DOHH2 (cell line): ENCODE measurements around the gene ELP4.

ENCODE experiments used
- H3F3A ChIP-seq: fragments of 200-600 bp; sonication (generic), shearing (Covaris generic); 2 replicates; pipeline ENCODE4 v1.6.0; 2016; ENCODE audit warnings: antibody characterized with exemption, mild to moderate bottlenecking; ENCODE audit not compliant: control insufficient read depth, insufficient read depth
- H3K27ac ChIP-seq: fragments of 200-600 bp; sonication (generic); 2 replicates; pipeline ENCODE4 v1.5.1; 2014; ENCODE audit warnings: low read depth, mild to moderate bottlenecking, low read length, moderate library complexity
- H3K27me3 ChIP-seq: fragments of 200-600 bp; sonication (generic); 2 replicates; pipeline ENCODE4 v1.6.1; 2014; ENCODE audit warnings: mild to moderate bottlenecking, low read length, mixed read lengths; ENCODE audit not compliant: control insufficient read depth
- H3K36me3 ChIP-seq: fragments of 200-600 bp; sonication (generic); 2 replicates; pipeline ENCODE4 v1.6.1; 2014; ENCODE audit warnings: mild to moderate bottlenecking, low read length, moderate library complexity, mixed read lengths; ENCODE audit not compliant: control insufficient read depth
- H3K4me1 ChIP-seq: fragments of 200-600 bp; sonication (generic); 2 replicates; pipeline ENCODE4 v1.6.1; 2014; ENCODE audit warnings: mild to moderate bottlenecking, low read length, mixed read lengths; ENCODE audit not compliant: control insufficient read depth
- H3K4me2 ChIP-seq: fragments of 200-600 bp; sonication (generic); 2 replicates; pipeline ENCODE4 v1.6.0; 2014; ENCODE audit warnings: mild to moderate bottlenecking, low read length, moderate library complexity
- H3K4me3 ChIP-seq: fragments of 200-600 bp; sonication (generic); 2 replicates; pipeline ENCODE4 v1.5.1; 2014; ENCODE audit warnings: mild to moderate bottlenecking, low read length, mixed read lengths
- H3K79me2 ChIP-seq: fragments of 200-600 bp; sonication (generic); 2 replicates; pipeline ENCODE4 v1.6.1; 2014; ENCODE audit warnings: mild to moderate bottlenecking, low read length, mixed read lengths; ENCODE audit not compliant: control insufficient read depth
- H3K9me2 ChIP-seq: fragments of 200-600 bp; sonication (generic); replicated peaks from 2 replicates; pipeline ENCODE4 v1.6.1; 2014; ENCODE audit warnings: mild to moderate bottlenecking, low read length, mixed read lengths; ENCODE audit not compliant: control insufficient read depth
- H3K9me3 ChIP-seq: fragments of 200-600 bp; sonication (generic); 2 replicates; pipeline ENCODE4 v1.6.1; 2014; ENCODE audit warnings: antibody characterized with exemption, low read length, mixed read lengths; ENCODE audit not compliant: control insufficient read depth, insufficient read depth
- H4K20me1 ChIP-seq: fragments of 200-600 bp; sonication (generic); 2 replicates; pipeline ENCODE4 v1.6.0; 2014; ENCODE audit warnings: low read depth, mild to moderate bottlenecking, antibody characterized with exemption, low read length, moderate library complexity; ENCODE audit not compliant: control insufficient read depth, insufficient read depth
- EZH2phosphoT487 ChIP-seq: fragments of 200-600 bp; sonication (generic); IDR thresholded peaks from 2 replicates; pipeline ENCODE4 v1.6.1; 2017; ENCODE audit warnings: borderline replicate concordance, mild to moderate bottlenecking, antibody characterized with exemption, low read length, moderate library complexity, mixed read lengths
- TF ChIP-seq, protein P1 (sequence below): fragments of 200-600 bp; sonication (generic); IDR thresholded peaks from one replicate; pipeline ENCODE4 v1.5.1; 2014; ENCODE audit warnings: antibody characterized with exemption, mild to moderate bottlenecking, low read depth, low read length; ENCODE audit not compliant: poor library complexity, severe bottlenecking

The ELP4 gene, protein sequence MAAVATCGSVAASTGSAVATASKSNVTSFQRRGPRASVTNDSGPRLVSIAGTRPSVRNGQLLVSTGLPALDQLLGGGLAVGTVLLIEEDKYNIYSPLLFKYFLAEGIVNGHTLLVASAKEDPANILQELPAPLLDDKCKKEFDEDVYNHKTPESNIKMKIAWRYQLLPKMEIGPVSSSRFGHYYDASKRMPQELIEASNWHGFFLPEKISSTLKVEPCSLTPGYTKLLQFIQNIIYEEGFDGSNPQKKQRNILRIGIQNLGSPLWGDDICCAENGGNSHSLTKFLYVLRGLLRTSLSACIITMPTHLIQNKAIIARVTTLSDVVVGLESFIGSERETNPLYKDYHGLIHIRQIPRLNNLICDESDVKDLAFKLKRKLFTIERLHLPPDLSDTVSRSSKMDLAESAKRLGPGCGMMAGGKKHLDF

DNA sequence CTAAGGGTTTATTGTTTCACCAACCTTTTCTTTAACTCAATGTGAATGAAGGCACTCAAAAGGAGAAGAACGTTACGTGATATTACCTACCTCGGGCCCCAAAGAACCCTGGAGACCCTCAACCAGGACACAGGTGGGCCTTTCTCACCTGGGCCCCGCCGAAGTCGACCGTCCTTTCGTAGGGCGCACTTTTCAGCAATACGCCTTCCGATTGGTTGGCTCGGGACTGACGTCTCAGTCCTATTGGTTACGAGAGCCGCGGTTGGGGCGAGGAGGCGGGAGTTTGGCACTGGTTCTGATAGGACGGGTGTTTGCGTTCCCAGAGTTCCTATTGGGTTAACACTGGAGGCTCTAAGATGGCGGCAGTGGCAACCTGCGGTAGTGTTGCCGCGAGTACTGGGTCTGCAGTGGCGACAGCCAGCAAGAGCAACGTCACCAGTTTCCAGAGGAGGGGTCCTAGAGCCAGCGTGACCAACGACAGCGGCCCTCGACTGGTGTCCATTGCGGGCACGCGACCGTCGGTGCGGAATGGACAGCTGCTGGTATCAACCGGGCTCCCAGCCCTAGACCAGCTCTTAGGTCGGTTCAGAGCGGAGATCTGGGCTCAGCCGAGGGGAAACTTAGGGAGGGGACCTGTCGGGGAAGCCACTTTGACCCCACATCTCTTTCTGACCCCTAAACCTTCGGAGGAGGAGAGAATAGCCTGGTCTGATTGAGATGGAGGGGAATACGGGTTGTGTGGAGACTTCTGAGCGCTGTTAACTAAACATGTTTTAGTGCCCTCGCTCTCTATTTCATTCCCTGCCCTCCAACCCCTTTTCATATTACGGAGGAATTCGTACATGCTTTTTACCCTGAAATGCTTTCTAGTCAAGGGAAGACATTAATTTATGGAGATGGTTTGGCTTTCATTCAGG is at the start of gene ELP4, which contains the start of gene IMMP1L:
TSS of gene ELP4 (plus strand) at position 339 of the 917 bp plus-strand sequence. CDS start at position 357, 18 bp downstream.
TSS of gene IMMP1L (minus strand) at position 194 of the 917 bp plus-strand sequence. CDS start 46,346 bp downstream, outside the sequence.
- H3K27me3 ChIP-seq = no peaks in the 10 kb centered on the region
- no peaks in the 10 kb centered on the region for H3K9me2 ChIP-seq
- H3K27ac ChIP-seq = peak within 1 kb of the TSS; percentile 14; the same call in 1 of the 2 replicates
- H3K9me3 ChIP-seq = no peaks in the 10 kb centered on the region
- H3K4me3 ChIP-seq = peak within 1 kb of the TSS; percentile 92
- H3K79me2 ChIP-seq = peaks cover 91% of the 10 kb centered on the region
- H4K20me1 ChIP-seq = no peaks in the 10 kb centered on the region
- H3K4me2 ChIP-seq = peak within 1 kb of the TSS; percentile 78
- H3K36me3 ChIP-seq = peaks cover 7% of the 10 kb centered on the region
- H3F3A ChIP-seq = no peaks in the 10 kb centered on the region
- H3K4me1 ChIP-seq = peaks cover 28% of the 10 kb centered on the region
- TF ChIP-seq, protein P1, sequence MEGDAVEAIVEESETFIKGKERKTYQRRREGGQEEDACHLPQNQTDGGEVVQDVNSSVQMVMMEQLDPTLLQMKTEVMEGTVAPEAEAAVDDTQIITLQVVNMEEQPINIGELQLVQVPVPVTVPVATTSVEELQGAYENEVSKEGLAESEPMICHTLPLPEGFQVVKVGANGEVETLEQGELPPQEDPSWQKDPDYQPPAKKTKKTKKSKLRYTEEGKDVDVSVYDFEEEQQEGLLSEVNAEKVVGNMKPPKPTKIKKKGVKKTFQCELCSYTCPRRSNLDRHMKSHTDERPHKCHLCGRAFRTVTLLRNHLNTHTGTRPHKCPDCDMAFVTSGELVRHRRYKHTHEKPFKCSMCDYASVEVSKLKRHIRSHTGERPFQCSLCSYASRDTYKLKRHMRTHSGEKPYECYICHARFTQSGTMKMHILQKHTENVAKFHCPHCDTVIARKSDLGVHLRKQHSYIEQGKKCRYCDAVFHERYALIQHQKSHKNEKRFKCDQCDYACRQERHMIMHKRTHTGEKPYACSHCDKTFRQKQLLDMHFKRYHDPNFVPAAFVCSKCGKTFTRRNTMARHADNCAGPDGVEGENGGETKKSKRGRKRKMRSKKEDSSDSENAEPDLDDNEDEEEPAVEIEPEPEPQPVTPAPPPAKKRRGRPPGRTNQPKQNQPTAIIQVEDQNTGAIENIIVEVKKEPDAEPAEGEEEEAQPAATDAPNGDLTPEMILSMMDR = no peak
- TF ChIP-seq EZH2phosphoT487 = no peak

DNA sequence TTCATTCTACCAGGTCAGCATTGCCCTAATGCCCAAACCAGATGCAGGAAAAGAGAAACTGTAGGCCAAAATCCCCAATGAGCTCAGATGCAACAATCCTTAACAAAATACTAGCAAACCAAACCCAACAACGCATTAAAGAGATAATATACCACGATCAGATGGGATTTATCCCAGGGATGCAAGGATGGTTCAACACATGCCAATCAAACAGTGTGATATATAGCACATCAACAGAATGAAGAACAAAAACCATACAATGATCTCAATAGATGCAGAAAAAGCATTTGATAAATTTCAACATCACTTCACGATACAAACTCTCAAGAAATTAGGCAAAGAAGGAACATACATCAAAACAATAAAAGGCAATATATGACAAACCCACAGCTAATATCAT is 45.1 kb upstream of the ELP4 start:
- H3K79me2 ChIP-seq = peaks cover 3% of the 10 kb centered on the region; the same call in 1 of the 2 replicates
- H3F3A ChIP-seq = no peaks in the 10 kb centered on the region
- H3K27me3 ChIP-seq = no peaks in the 10 kb centered on the region
- no peaks in the 10 kb centered on the region for H4K20me1 ChIP-seq
- H3K9me2 ChIP-seq = no peaks in the 10 kb centered on the region
- peaks cover 4% of the 10 kb centered on the region; the same call in 1 of the 2 replicates for H3K36me3 ChIP-seq
- H3K4me1 ChIP-seq = no peaks in the 10 kb centered on the region
- H3K9me3 ChIP-seq = peaks cover 4% of the 10 kb centered on the region; the same call in 1 of the 2 replicates
- no peak for TF ChIP-seq EZH2phosphoT487
- TF ChIP-seq, protein P1 = no peak
- H3K27ac ChIP-seq = no peak overlapping the region
- H3K4me2 ChIP-seq = no peak overlapping the region
- no peak overlapping the region for H3K4me3 ChIP-seq

DNA sequence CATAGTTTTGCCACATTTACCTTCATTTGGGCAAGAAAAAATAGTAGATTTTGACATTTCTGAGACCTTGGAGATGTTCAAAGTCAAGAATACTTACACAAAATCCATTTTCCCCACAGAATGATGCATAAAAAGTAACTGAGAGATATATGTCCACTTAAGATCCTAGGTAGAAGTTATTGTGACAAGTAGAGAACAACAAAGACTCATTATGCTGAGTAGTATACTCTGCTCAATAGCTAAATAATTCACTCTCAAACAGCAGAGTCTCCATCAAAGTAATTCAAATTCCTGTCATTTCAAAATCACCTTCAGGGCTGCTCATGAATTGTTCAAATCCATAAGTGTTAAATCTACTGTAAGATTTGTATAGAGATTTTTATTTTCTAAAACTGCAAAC is 35.5 kb upstream of the ELP4 start:
- Histone ChIP-seq H3K36me3 (no peaks in the 10 kb centered on the region), H3K27ac (no peak overlapping the region), H3K4me2 (no peak overlapping the region), H3K9me2 (no peaks in the 10 kb centered on the region), H3K4me3 (no peak overlapping the region), H4K20me1 (no peaks in the 10 kb centered on the region), H3F3A (no peaks in the 10 kb centered on the region), H3K79me2 (peaks cover 9% of the 10 kb centered on the region; the same call in 1 of the 2 replicates), H3K4me1 (no peaks in the 10 kb centered on the region), H3K27me3 (no peaks in the 10 kb centered on the region), H3K9me3 (no peaks in the 10 kb centered on the region)
- TF ChIP-seq, protein P1 = no peak
- TF ChIP-seq EZH2phosphoT487 = no peak
